A549 (cell line): ENCODE measurements around the gene PDE4D. TPM values are rescaled to one million over a fixed set of nuclear protein-coding genes. Genes with fewer than 3 reads are reported as not detected.

ENCODE experiments used
- ATAC-seq, 2 experiments: fragments of 200-7000 bp in 1 of 2; fragments of >200 bp in 1 of 2; cut with Nextera tagmentation in 1 of 2; cut with Tn5 transposase in 1 of 2; 3 replicates each; pipeline versions ENCODE4 v1.8.0 to v1.9.1; 2018 to 2020; ENCODE audit warnings: mild to moderate bottlenecking in 1 of 2, moderate library complexity in 1 of 2
- CTCF ChIA-PET: fragments of 300-600 bp; sonication (Branson Sonifier 250); formaldehyde crosslinking; extraction: SDS; loops from one replicate; lab custom pipeline; 2021; ENCODE audit warnings: antibody characterized with exemption, inconsistent platforms; lab: Yijun Ruan, JAX
- POLR2A ChIA-PET: fragments of 350-600 bp; formaldehyde crosslinking; extraction: SDS; loops from one replicate; lab custom pipeline; 2021; ENCODE audit warnings: antibody characterized with exemption, inconsistent platforms; lab: Yijun Ruan, JAX
- DNase-seq, 2 experiments: peaks; one replicate each; pipeline versions ENCODE4 v3.0.0 to v3.0.0-alpha.2; 2011 to 2016; ENCODE audit warnings: low read depth in 1 of 2, low spot score in 1 of 2
- FAIRE-seq: peaks from 2 replicates; lab custom pipeline; 2011; peaks lifted over from hg19 to GRCh38; lab: Jason Lieb, UNC
- H3K27ac ChIP-seq, 2 experiments: fragments of >200 bp; sonication (Bioruptor Twin); formaldehyde crosslinking; 3 replicates each; pipeline ENCODE4 v1.5.1; 2016 to 2017
- H3K4me1 ChIP-seq: fragments of >200 bp; sonication (Bioruptor Twin); formaldehyde crosslinking; 3 replicates; pipeline ENCODE4 v1.6.1; 2016
- H3K4me2 ChIP-seq: fragments of >200 bp; sonication (Bioruptor Twin); formaldehyde crosslinking; 3 replicates; pipeline ENCODE4 v1.6.1; 2016
- H3K4me3 ChIP-seq: fragments of >200 bp; sonication (Bioruptor Twin); formaldehyde crosslinking; 3 replicates; pipeline ENCODE4 v1.5.1; 2016
- H3K9me3 ChIP-seq: fragments of >200 bp; sonication (Bioruptor Twin); formaldehyde crosslinking; 3 replicates; pipeline ENCODE4 v1.6.1; 2016
- CBX8 ChIP-seq: fragments of 200-600 bp; sonication (generic); IDR thresholded peaks from 2 replicates; pipeline ENCODE4 v1.6.1; 2016
- CEBPB ChIP-seq, 2 experiments: fragments of >200 bp in 1 of 2; sonication (Bioruptor Twin) in 1 of 2; formaldehyde crosslinking in 1 of 2; IDR thresholded peaks; 2 replicates each; pipeline ENCODE4 v1.6.1; 2012 to 2016
- CHD4 ChIP-seq: fragments of 200-600 bp; sonication (generic); IDR thresholded peaks from 2 replicates; pipeline ENCODE4 v1.6.1; 2016; ENCODE audit warnings: antibody characterized with exemption, mild to moderate bottlenecking, borderline replicate concordance
- EHF ChIP-seq: fragments of 250-450 bp; sonication (Bioruptor Pico); IDR thresholded peaks from 2 replicates; pipeline ENCODE4 v1.5.0; 2020; ENCODE audit warnings: mild to moderate bottlenecking
- EP300 ChIP-seq, 2 experiments: fragments of >200 bp; sonication (Bioruptor Twin); formaldehyde crosslinking; IDR thresholded peaks; 2 replicates in 1 of 2; 3 replicates in 1 of 2; pipeline ENCODE4 v1.6.1; 2016 to 2017
- FOSL2 ChIP-seq, 2 experiments: fragments of 450-650 bp in 1 of 2; fragments of >200 bp in 1 of 2; sonication (Bioruptor Twin) in 1 of 2; formaldehyde crosslinking; IDR thresholded peaks; 2 replicates each; pipeline versions ENCODE4 v1.5.0 to v1.6.1; 2016 to 2020; ENCODE audit warnings: mild to moderate bottlenecking in 1 of 2, moderate library complexity in 1 of 2
- GATA3 ChIP-seq: IDR thresholded peaks from 2 replicates; pipeline ENCODE4 v1.6.1; 2012; ENCODE audit warnings: borderline replicate concordance
- HDAC2 ChIP-seq: fragments of 200-600 bp; sonication (generic); IDR thresholded peaks from 2 replicates; pipeline ENCODE4 v1.6.1; 2016
- HOXA7 ChIP-seq: fragments of 250-450 bp; sonication (Bioruptor Pico); IDR thresholded peaks from 2 replicates; pipeline ENCODE4 v1.5.0; 2020; ENCODE audit warnings: mild to moderate bottlenecking, moderate library complexity
- HOXB13 ChIP-seq: fragments of 250-450 bp; sonication (Bioruptor Pico); IDR thresholded peaks from 2 replicates; pipeline ENCODE4 v1.5.0; 2020; ENCODE audit warnings: low read depth, mild to moderate bottlenecking, moderate library complexity
- JUN ChIP-seq, 2 experiments: fragments of >200 bp; sonication (Bioruptor Twin); formaldehyde crosslinking; IDR thresholded peaks; 2 replicates in 1 of 2; 3 replicates in 1 of 2; pipeline ENCODE4 v1.6.1; 2016 to 2017
- JUNB ChIP-seq: fragments of >200 bp; sonication (Bioruptor Twin); formaldehyde crosslinking; IDR thresholded peaks from 2 replicates; pipeline ENCODE4 v1.6.1; 2016
- MAX ChIP-seq: IDR thresholded peaks from 2 replicates; pipeline ENCODE4 v1.6.1; 2012
- MYC ChIP-seq: IDR thresholded peaks from 2 replicates; pipeline ENCODE4 v1.6.1; 2012; ENCODE audit warnings: mild to moderate bottlenecking, inconsistent platforms, low read length, improper control_type of control experiment, borderline replicate concordance
- NFE2L2 ChIP-seq: fragments of 150-350 bp; conservative IDR thresholded peaks from 2 replicates; pipeline ENCODE4 v1.6.1; 2014; ENCODE audit warnings: low read length
- RAD21 ChIP-seq, 2 experiments: fragments of >200 bp in 1 of 2; sonication (Bioruptor Twin) in 1 of 2; formaldehyde crosslinking in 1 of 2; IDR thresholded peaks in 1 of 2; conservative IDR thresholded peaks in 1 of 2; 2 replicates in 1 of 2; 3 replicates in 1 of 2; pipeline ENCODE4 v1.6.1; 2012 to 2018; ENCODE audit warnings: inconsistent platforms in 1 of 2
- RFX5 ChIP-seq: fragments of 450-650 bp; IDR thresholded peaks from 2 replicates; pipeline ENCODE4 v1.7.1; 2014; ENCODE audit warnings: antibody characterized with exemption, mild to moderate bottlenecking, moderate library complexity
- SREBF2 ChIP-seq: fragments of 450-650 bp; IDR thresholded peaks from 2 replicates; pipeline ENCODE4 v1.6.1; 2014; ENCODE audit warnings: mild to moderate bottlenecking, moderate library complexity
- TFCP2L1 ChIP-seq: fragments of 250-450 bp; sonication (Bioruptor Pico); IDR thresholded peaks from 2 replicates; pipeline ENCODE4 v1.5.0; 2021; ENCODE audit warnings: mild to moderate bottlenecking
- TP53 ChIP-seq: fragments of 250-450 bp; sonication (Bioruptor Pico); IDR thresholded peaks from 2 replicates; pipeline ENCODE4 v1.5.0; 2021; ENCODE audit warnings: mild to moderate bottlenecking, moderate library complexity
- ZSCAN20 ChIP-seq: fragments of 250-450 bp; sonication (Bioruptor Pico); IDR thresholded peaks from 2 replicates; pipeline ENCODE4 v1.8.0; 2022; ENCODE audit warnings: mild to moderate bottlenecking, moderate library complexity
- WGBS: methylation state at CpG from one replicate; pipeline ENCODE4 v1.1.6; 2017; ENCODE audit errors: missing lambda C conversion rate; 5-methylcytosine and 5-hydroxymethylcytosine counted together
- polyA plus RNA-seq, 4 experiments: library from polyadenylated mRNA; depleted of rRNA in 3 of 4; stranded (reverse); fragments of >200 nt; fragmentation: RNase III in 1 of 4; extraction: RNeasy Plus Mini Kit Qiagen cat#74134 plus additional on column Dnase treatment in 1 of 4; gene quantifications; 2 replicates in 3 of 4; 3 replicates in 1 of 4; pipeline ENCODE4 v1.2.3, GENCODE V29; 2011 to 2017
- TF ChIP-seq, protein P1 (sequence below): fragments of 250-450 bp; sonication (Bioruptor Pico); IDR thresholded peaks from 2 replicates; pipeline ENCODE4 v1.5.0; 2021; ENCODE audit warnings: mild to moderate bottlenecking, moderate library complexity, borderline replicate concordance
- TF ChIP-seq, protein P2 (sequence below): IDR thresholded peaks from 2 replicates; pipeline ENCODE4 v1.6.1; 2012
- TF ChIP-seq, protein P3 (sequence below): fragments of >200 bp; sonication (Bioruptor Twin); formaldehyde crosslinking; IDR thresholded peaks from 2 replicates; pipeline ENCODE4 v1.6.1; 2016

Gene PDE4D
- polyA plus RNA-seq, 2 of the 4 experiments (the other 2 are of a cell fraction): 74.0 to 213 TPM

GRCh38 chr5:59100875-59101274 is 792.7 kb downstream of the PDE4D start:
- WGBS: 94% methylated on average over 5 of the region's 5 CpGs
- ChIA-PET POLR2A (no interaction called here), CTCF (interaction anchor here (0.9 to 1.0 kb wide), 2 partner anchors 18 to 267 kb away, joined by 3 read pairs; no protein-coding TSS in a partner anchor)
- Histone ChIP-seq H3K9me3 (no peaks in the 10 kb centered on the region), H3K4me2 (peak overlapping the region; percentile 94; the same call in 1 of the 3 replicates), H3K4me1 (peaks cover 100% of the 10 kb centered on the region), H3K27ac (peak overlapping the region; percentile 93 to 98), H3K4me3 (no peak overlapping the region)
- ATAC-seq (no peak), DNase-seq (no peak), FAIRE-seq (no peak)
- no peak for TF ChIP-seq MYC
- peak; percentile 59; the same call in 1 of the 2 replicates for TF ChIP-seq HOXB13 (CRISPR knock-in tag)

DNA sequence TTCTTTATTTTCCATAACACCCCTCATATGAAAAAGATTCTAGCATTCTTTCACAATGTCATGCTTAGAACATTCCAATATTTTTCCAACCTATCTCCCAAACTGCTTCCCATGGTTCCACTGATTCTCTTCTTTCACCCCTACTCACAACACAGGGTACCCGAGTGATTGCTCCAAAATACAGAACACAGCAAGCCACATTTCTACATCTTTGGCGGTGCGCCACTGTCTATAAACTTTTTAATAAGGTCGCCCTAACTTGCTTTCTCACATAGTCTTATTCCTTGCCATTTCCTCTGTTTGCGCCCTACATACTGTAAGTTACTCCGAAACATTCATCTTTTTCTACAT is 793.6 kb downstream of the PDE4D start:
- CTCF ChIA-PET: interaction anchor here (0.8 to 1.0 kb wide), 2 partner anchors 9 to 19 kb away, joined by 3 read pairs; no protein-coding TSS in a partner anchor
- FAIRE-seq (no peak), ATAC-seq (no peak), DNase-seq (no peak)
- Histone ChIP-seq H3K4me3 (no peak overlapping the region), H3K4me2 (peak overlapping the region; percentile 94), H3K9me3 (no peaks in the 10 kb centered on the region), H3K4me1 (peaks cover 100% of the 10 kb centered on the region), H3K27ac (peak overlapping the region; percentile 93 to 98)
- POLR2A ChIA-PET: interaction anchor here (1.6 to 1.9 kb wide), 2 partner anchors 25 to 27 kb away, joined by 3 to 7 read pairs; no protein-coding TSS in a partner anchor
- WGBS: 85% methylated on average over 6 of the region's 6 CpGs
- TF ChIP-seq HOXB13 (CRISPR knock-in tag): peak; percentile 50; the same call in 1 of the 2 replicates
- TF ChIP-seq TFCP2L1 (CRISPR knock-in tag): 0 out of 2 replicates have a peak, but pooled peaks have one; percentile 13
- TF ChIP-seq HDAC2: no peak
- TF ChIP-seq CHD4: no peak
- no peak for TF ChIP-seq FOSL2 (IDR thresholded peaks at IDR 0.05)
- TF ChIP-seq FOSL2 (CRISPR knock-in tag; IDR thresholded peaks at IDR 0.05): no peak
- TF ChIP-seq NFE2L2: no peak
- TF ChIP-seq CBX8: no peak
- TF ChIP-seq, protein P1, sequence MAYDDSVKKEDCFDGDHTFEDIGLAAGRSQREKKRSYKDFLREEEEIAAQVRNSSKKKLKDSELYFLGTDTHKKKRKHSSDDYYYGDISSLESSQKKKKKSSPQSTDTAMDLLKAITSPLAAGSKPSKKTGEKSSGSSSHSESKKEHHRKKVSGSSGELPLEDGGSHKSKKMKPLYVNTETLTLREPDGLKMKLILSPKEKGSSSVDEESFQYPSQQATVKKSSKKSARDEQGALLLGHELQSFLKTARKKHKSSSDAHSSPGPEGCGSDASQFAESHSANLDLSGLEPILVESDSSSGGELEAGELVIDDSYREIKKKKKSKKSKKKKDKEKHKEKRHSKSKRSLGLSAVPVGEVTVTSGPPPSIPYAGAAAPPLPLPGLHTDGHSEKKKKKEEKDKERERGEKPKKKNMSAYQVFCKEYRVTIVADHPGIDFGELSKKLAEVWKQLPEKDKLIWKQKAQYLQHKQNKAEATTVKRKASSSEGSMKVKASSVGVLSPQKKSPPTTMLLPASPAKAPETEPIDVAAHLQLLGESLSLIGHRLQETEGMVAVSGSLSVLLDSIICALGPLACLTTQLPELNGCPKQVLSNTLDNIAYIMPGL: no peak
- 0 out of 2 replicates have a peak, but pooled peaks have one; percentile 12 for TF ChIP-seq HOXA7 (CRISPR knock-in tag)
- peak; percentile 56; the same call in 1 of the 2 replicates for TF ChIP-seq EHF
- TF ChIP-seq RFX5: no peak
- no peak for TF ChIP-seq SREBF2
- TF ChIP-seq, all 56 proteins: peak for 4

DNA sequence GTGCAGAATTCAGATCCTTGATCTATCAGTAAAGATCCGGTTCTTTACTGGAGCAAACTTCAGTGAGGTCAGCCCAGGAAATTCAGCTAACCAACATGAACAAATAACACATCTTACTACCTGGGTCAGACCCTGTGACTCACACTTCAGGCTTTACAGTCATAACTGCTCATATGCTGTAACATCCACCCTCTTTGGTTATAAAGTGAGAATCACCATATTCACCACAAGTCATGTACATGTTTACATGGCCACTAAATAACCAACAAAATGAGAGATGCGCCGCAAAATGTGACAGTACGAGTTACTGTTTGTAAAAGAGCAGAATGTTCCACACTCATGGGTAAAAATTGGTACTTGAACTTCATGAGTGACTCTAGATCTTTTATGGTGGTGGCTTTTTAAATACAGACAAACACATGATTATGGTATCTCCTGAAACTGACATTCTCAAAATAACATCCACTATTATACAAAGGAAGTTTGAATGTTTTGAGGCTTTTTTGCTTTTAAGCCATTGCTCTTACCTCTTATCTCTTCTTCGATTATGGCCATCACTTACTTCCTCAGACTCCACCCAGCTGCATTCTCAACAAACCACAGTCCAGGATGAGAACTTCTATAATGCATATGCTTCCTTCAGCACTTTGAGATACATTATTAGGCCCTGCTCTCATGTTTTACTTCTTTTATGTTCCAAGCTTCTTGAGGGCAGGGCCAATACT is 794.1 kb downstream of the PDE4D start:
- H3K4me3 ChIP-seq: no peak overlapping the region
- H3K4me1 ChIP-seq: peaks cover 100% of the 10 kb centered on the region
- CTCF ChIA-PET: interaction anchor here (0.6 to 1.5 kb wide), 5 partner anchors 9 to 75 kb away, joined by 3 to 6 read pairs (median 3); no protein-coding TSS in a partner anchor
- FAIRE-seq (peak; percentile 100), ATAC-seq (peak; percentile 84 to 94), DNase-seq (peak; percentile 73 to 95)
- H3K9me3 ChIP-seq: no peaks in the 10 kb centered on the region
- H3K27ac ChIP-seq: peak overlapping the region; percentile 93 to 98
- POLR2A ChIA-PET: interaction anchor here (0.6 to 1.9 kb wide), 5 partner anchors 9 to 60 kb away, joined by 3 to 7 read pairs (median 3); no protein-coding TSS in a partner anchor
- peak overlapping the region; percentile 94 for H3K4me2 ChIP-seq
- WGBS: 3% methylated on average over 5 of the region's 5 CpGs
- TF ChIP-seq ZSCAN20 (CRISPR knock-in tag) (peak; percentile 0; the same call in 1 of the 2 replicates), JUNB (peak; percentile 85), TP53 (CRISPR knock-in tag) (no peak), CBX8 (no peak), GATA3 (peak; percentile 82; the same call in 1 of the 2 replicates), MAX (peak; percentile 79; the same call in 1 of the 2 replicates), JUN (IDR thresholded peaks at IDR 0.05) (peak; percentile 78 to 82; a peak in 4 of 5 replicates), FOSL2 (IDR thresholded peaks at IDR 0.05) (peak; percentile 87), FOSL2 (CRISPR knock-in tag; IDR thresholded peaks at IDR 0.05) (peak; percentile 95), RAD21 (conservative IDR thresholded peaks at IDR 0.05 in 1 of 2, IDR thresholded peaks at IDR 0.05 in 1 of 2) (peak; percentile 2 to 42; a peak in 2 of 5 replicates), EHF (0 out of 2 replicates have a peak, but pooled peaks have one; percentile 10), EP300 (IDR thresholded peaks at IDR 0.05) (peak; percentile 77 to 91; a peak in 2 of 5 replicates), CEBPB (IDR thresholded peaks at IDR 0.05) (peak in 1 of 2 experiments; percentile 48; a peak in 2 of 4 replicates), HOXB13 (CRISPR knock-in tag) (peak; percentile 60; the same call in 1 of the 2 replicates)
- TF ChIP-seq, protein P2, sequence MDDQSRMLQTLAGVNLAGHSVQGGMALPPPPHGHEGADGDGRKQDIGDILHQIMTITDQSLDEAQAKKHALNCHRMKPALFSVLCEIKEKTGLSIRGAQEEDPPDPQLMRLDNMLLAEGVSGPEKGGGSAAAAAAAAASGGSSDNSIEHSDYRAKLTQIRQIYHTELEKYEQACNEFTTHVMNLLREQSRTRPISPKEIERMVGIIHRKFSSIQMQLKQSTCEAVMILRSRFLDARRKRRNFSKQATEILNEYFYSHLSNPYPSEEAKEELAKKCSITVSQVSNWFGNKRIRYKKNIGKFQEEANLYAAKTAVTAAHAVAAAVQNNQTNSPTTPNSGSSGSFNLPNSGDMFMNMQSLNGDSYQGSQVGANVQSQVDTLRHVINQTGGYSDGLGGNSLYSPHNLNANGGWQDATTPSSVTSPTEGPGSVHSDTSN: peak; percentile 67; the same call in 1 of the 2 replicates
- TF ChIP-seq, protein P1: no peak
- TF ChIP-seq, protein P3, sequence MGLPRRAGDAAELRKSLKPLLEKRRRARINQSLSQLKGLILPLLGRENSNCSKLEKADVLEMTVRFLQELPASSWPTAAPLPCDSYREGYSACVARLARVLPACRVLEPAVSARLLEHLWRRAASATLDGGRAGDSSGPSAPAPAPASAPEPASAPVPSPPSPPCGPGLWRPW: no peak
